SJCRH30 (cell line): ENCODE results near the gene LBHD2. TPM values are rescaled to one million over a fixed set of nuclear protein-coding genes. Genes with fewer than 3 reads are reported as not detected.

Source experiments
- total RNA-seq: library from RNA; depleted of rRNA; stranded (reverse); fragments of >200 nt; shearing (Covaris generic); gene quantifications from 2 replicates; pipeline ENCODE4 v1.2.3, GENCODE V29; 2014; rRNA removed

Gene LBHD2
- total RNA-seq, 1 experiment from 2014 or later = not detected

Other genes starting within 250 kb of the LBHD2 start
- gene AMN, start 161.5 kb upstream of the LBHD2 start, total RNA-seq = not detected in 2 replicates
- 43.4 and 44.7 TPM in 2 replicates for gene CDC42BPB, start 26.7 kb upstream of the LBHD2 start, total RNA-seq
- gene EXOC3L4, start 10.5 kb downstream of the LBHD2 start, total RNA-seq = not detected in 2 replicates
- 4.6 and 5.9 TPM in 2 replicates for gene TNFAIP2, start 39.3 kb downstream of the LBHD2 start, total RNA-seq